Stimulated activated CD4-positive, alpha-beta T cell treated with anti-CD3 and anti-CD28 coated beads, Interleukin-2, amount 100 ng/mL, for 24 hours (primary cell): Measurements from ENCODE around the gene LCE3E.
"Not testable (repeated sequence)": the region's sequence is repeated elsewhere in the genome, so short reads cannot be mapped to it uniquely, and the experiment has no call there.

Experiments used
- DNase-seq, 2 donors: peaks; one replicate each; pipeline ENCODE4 v3.0.0-alpha.2; 2020

Gene LCE3E

GRCh38 chr1:152566681-152567080 lies at the start of gene LCE3E:
TSS of gene LCE3E (minus strand) at chr1:152566780. CDS start at chr1:152566208, 572 bp downstream.
- no peak for DNase-seq

GRCh38 chr1:152613511-152613910 lies 46.9 kb upstream of the LCE3E start, which contains the start of gene LCE3B:
TSS of gene LCE3B (plus strand) at chr1:152613811. CDS start at chr1:152613811, 0 bp downstream.
- no peak for DNase-seq

GRCh38 chr1:152599934-152600333 lies 33.4 kb upstream of the LCE3E start, which contains the start of gene LCE3C:
TSS of gene LCE3C (plus strand) at chr1:152600234. CDS start at chr1:152600732, 498 bp downstream.
- DNase-seq = no peak

- no peak for DNase-seq
These were observed 30.4 kb upstream of the LCE3E start for GRCh38 chr1:152596986-152597385.

GRCh38 chr1:152585586-152585985 lies 19.0 kb upstream of the LCE3E start:
- no peak for DNase-seq

- no peak for DNase-seq
These were observed 16.1 kb upstream of the LCE3E start for GRCh38 chr1:152582647-152583046.

- DNase-seq = no peak
These were observed 13.9 kb upstream of the LCE3E start, which contains the start of gene LCE3D for GRCh38 chr1:152580433-152580832. TSS of gene LCE3D (minus strand) at chr1:152580516. CDS start at chr1:152579936, 580 bp downstream.

- DNase-seq = not testable (repeated sequence)
These were observed 12.9 kb upstream of the LCE3E start for GRCh38 chr1:152579526-152579925.

GRCh38 chr1:152577168-152577567 lies 10.6 kb upstream of the LCE3E start:
- DNase-seq = no peak

GRCh38 chr1:152565535-152566215 lies 905 bp downstream of the LCE3E start:
- no peak for DNase-seq

GRCh38 chr1:152565115-152565514 lies 1.5 kb downstream of the LCE3E start:
- no peak for DNase-seq

GRCh38 chr1:152548358-152548757 lies 18.2 kb downstream of the LCE3E start:
- DNase-seq = not testable (repeated sequence)

GRCh38 chr1:152546704-152547103 lies 19.9 kb downstream of the LCE3E start:
- no peak for DNase-seq

- DNase-seq = peak in 1 of 2 donors; percentile 5
These were observed 22.8 kb downstream of the LCE3E start for GRCh38 chr1:152543820-152544219.

- DNase-seq = no peak
These were observed 26.7 kb downstream of the LCE3E start for GRCh38 chr1:152539901-152540300.

- no peak for DNase-seq
These were observed 29.1 kb downstream of the LCE3E start for GRCh38 chr1:152537496-152537895.

- no peak for DNase-seq
These were observed 30.8 kb downstream of the LCE3E start for GRCh38 chr1:152535774-152536173.

GRCh38 chr1:152533327-152533938 lies 33.1 kb downstream of the LCE3E start:
- DNase-seq = peak; percentile 31 to 64

- no peak for DNase-seq
These were observed 41.4 kb downstream of the LCE3E start for GRCh38 chr1:152525080-152525641.

- no peak for DNase-seq
These were observed 46.0 kb downstream of the LCE3E start for GRCh38 chr1:152520561-152521090.

GRCh38 chr1:152519851-152520250 lies 46.7 kb downstream of the LCE3E start:
- DNase-seq = no peak

GRCh38 chr1:152517237-152517811 lies 49.3 kb downstream of the LCE3E start:
- no peak for DNase-seq

- DNase-seq = no peak
These were observed 50.5 kb downstream of the LCE3E start for GRCh38 chr1:152516082-152516481.
